HG02759 (cell line): ENCODE measurements around the gene RAD51B.
A peak's percentile ranks its signal among the peaks of the same experiment; 100 is the strongest.

ENCODE experiments used
- ATAC-seq: cut with Tn5 transposase; IDR thresholded peaks from one replicate; pipeline ENCODE4 v1.9.1; 2021; ENCODE audit warnings: mild to moderate bottlenecking, moderate library complexity; ENCODE audit not compliant: unreplicated experiment

The RAD51B gene

DNA sequence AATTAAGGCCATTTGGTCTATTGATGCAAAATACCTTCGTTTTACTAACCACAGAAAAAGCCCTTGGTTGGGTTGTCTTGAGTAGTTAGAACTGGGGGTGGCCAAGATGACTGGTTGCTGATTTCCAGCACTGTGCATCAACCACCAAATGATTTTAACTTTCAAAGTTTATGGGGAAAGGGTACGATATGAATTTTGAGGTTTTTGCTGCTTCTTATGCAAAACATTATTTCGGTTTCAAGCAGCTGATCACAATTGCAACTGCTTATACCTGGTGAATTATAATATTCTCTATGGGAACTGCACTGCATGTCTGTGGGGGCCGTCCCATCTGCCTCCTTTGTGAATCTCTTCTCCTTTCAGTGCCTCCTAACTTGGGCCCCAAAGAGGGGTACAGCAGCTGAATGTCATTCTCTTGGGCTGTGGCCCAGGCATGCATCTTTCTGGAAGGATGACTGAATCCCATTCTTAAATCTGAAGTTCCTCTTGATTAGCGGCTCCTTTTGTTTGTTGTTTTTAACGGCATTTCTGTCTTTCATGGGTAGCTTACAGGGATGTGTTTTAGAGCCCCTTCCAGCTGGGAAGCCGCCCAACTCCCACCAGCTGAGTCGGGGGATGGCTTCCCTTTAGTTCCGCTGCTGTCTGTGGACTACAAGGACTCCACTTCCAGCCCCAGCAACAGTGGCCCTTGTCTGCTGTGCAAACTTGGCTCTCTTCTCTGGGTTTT, 493.5 kb downstream of the RAD51B start:
- ATAC-seq: peak; percentile 89

DNA sequence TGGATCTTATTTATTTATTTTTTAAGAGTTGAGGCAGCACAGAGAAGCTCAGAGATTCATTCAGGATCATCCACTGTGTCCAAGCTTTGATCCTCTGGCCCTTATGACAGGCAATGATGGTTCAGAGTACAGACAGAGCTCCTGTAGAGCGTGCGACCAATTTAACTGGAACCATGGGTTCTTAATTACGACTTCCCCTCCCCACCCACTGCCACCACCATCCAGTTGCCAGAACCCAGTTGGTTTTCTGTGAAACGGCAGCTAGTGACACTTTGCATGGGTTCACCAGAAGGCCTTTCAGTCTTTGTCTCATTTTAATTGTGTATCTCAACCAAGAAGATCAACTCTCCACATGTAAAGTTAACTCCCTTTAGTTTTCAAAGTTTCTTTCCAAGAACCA, 495.1 kb downstream of the RAD51B start:
- ATAC-seq: no peak

DNA sequence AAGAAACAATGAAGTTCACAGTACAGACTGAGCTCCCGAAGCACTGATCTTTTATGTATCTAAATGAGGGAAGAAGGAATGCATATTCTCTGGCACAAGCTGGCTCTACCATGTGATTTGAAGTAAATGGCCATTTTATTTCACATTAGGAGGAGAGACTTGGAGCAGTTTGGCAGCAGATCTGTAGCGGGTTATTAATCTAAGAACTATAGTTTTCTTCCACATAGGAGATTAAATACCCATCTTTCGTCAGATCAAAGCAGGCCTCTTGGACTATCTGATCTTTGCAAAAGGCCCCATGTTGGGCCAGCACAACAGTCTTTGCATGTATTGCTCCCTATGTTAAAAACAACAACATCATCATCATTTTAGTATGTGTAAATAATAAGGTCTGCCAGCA, 495.5 kb downstream of the RAD51B start:
- ATAC-seq: no peak

DNA sequence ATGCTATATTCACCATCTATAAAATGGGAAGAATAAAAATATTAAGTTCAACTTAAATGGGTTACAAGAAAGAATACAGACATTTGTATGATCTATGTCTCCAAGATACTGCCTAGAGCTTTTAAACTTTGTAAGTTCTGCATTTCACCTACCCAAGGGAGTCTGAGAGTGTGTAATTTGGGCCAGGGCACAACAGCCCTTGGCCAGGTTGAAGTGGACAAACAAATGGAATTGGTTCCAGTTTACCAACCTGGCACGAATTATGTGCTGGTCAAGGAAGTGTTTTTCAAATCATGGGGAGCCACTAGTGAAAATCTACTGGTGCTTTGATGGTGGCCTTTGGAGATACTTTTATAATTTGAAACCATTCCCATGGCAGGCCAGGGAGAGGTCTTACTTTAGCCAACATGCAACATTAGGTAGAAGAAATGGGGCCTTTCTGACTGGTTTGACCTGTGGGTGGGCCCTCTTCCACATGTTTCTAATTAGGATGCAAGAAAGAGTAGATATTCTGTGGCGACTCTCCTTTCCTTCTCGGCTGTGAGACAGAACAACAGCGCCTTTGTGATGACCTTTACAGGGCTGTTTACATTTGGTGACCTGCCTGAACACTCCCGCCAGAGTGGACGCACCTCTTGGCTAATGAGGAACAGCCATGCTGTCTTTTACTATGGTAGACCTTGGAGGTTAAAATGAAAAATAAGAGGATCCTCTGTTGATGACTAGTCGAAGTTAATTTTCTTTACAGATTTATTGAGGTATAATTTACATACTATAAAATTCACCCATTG, 496.7 kb downstream of the RAD51B start:
- ATAC-seq: no peak

DNA sequence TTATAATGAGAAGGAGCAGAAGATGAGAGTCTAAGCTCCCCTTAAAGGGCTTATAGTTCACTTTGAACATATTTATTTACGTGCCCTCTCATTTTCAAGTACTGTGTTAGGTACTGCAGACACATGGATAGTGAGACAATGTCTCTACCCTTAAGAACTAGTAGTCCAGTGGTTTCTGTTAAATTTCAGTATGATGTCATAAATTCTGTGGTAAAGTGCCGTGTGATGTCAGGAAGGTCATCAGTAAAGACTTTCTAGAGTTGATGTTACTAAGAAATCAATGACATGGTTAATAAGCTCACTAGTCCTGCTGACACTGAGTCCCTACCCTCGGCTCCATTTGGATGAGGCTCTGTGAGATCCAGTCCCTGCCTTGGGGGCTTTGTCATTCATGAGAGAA, 497.7 kb downstream of the RAD51B start:
- no peak for ATAC-seq

DNA sequence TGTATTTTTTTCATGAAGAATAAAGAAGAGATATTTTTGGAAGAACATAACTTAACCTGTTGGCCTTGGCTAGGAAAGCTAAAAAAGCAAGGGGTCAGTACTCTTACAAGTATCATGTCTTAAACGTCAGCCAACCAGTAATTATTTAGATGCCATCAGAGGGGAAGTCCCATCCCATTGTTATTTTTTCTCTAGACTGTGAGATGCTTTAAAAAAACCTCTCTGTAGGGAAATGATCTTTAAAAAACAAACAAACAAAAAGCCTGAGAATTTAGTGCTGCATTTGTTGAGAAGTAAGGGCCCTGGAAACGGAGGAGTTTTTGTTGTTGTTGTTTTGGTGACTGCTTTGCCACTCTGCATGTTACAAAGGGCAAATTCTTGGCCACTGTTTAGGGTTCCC, 499.2 kb downstream of the RAD51B start:
- no peak for ATAC-seq

DNA sequence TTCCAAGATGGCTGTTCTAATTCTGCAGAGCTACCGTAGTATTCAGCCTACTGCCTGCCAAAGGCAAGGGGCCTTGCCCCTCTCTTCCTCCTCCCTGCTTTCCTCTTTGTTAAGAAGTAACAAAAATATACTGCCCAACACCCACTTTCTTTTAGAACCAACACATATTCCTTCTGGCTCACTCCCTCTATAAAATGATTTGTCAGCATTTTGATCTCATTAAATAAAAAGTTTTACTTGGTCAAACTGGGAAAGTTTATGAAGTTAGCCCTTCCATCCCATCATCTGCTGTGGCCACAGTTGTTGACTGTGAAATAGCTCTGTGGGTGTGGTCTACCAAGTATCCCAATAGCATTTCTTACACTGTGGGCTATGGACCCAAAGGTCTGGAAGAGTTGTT, 500.9 kb downstream of the RAD51B start:
- ATAC-seq: no peak

DNA sequence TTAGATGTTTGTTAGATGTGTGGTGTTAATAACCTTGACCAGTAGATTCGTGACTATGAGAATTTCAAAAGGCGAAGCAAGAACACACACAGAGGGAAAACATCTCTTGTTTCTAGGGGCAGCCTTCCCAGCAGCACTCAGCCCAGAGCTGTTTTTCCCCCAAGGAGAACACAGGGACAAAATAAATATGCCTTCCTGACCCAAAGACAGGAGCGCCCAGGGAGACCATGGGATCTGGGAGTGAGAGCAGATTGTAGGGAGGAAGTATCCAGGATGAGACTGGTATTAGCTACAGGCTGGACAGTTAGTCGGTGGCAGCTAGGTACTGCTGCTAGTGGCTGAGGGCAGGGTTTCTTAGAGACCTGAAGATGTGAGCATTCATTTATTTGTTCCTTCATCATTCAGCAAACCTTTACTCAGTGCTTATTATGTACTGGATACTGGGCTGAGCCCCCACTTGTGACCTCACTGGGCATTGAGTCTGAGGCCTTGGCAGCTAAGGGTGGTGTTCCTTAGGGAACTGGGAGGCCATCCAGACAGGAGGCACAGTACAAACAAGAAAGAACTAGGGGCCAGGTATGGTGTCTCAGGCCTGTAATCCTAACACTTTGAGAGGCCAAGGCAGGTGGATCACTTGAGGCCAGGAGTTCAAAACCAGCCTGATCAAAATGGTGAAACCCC, 503.5 kb downstream of the RAD51B start:
- no peak for ATAC-seq

DNA sequence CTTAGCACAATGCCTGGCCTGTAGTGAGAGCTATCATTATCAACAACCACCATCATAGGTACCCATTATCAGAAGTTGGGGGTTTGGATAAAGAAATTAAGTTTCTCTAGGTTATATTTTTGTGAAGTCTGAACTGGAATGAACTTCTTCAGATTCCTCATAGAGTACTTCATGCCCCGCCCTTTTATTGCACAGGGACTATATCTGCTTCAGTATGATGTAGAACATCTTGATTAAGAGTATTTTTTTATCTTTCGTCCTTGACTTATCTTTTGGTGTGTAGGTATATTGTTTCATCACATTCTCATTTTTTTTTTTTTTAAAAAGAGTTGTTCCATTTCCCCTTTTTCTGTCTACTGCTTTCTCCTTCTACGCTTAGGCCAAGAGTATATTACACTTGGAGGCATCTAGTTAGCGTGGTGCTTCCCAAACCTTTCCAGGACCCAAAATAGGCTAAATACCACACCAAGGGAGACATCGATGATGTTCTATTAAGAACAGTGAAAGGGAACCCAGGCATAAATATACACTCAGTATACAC, 505.8 kb downstream of the RAD51B start:
- no peak for ATAC-seq

DNA sequence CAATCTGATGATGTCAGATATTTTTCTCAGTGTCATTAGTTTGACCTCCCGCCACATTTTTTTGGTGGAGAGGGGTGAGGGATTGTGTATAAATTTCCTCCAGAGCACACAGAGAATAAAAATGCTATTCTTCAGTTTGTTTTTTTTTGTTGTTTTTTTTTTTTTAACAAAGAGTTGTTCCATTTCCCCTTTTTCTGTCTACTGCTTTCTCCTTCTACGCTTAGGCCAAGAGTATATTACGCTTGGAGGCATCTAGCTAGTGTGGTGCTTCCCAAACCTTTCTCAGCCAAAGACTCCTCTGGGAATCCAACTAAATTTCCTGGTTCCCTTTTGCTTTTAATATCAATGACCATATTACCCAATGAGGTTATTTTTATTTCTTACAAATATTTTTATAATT, 507.7 kb downstream of the RAD51B start:
- no peak for ATAC-seq

DNA sequence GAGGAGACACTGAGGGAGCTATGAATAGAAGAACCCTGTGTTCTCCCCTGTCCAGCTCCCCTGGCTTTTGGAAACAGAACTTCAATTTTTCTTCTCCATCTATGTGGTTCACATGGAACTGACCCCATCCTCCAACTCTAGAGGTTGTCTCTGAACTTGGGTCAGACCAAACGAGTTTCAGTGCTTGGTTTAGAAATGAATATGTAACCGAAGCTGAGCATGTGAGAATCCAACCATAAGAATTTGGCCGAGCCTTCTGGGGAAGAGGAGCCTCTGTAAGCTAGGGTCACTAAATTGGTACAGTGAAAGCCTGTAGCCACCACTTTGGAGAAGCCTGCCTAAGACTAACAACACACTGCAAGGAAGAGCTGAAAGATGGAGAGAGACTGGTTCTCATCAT, 508.9 kb downstream of the RAD51B start:
- peak; percentile 75 for ATAC-seq

DNA sequence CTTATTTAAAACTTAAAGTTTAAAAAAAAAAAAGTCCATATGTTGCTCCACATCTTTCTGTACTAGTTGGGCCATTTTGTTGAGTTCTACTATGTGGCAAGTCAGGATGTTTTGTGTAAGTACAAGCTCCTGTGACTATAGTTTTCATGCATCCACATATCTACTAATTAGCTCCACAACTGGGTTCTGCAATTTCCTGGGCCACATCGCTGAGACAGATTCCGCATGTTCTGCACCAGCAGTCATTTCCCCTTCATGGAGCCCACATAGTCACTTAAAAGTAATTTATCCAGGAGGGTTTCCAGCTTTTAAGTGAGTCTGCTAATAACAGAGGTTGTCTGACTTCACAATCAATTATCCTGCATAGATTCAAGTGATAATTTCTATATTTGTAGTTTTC, 511.8 kb downstream of the RAD51B start:
- ATAC-seq: no peak

DNA sequence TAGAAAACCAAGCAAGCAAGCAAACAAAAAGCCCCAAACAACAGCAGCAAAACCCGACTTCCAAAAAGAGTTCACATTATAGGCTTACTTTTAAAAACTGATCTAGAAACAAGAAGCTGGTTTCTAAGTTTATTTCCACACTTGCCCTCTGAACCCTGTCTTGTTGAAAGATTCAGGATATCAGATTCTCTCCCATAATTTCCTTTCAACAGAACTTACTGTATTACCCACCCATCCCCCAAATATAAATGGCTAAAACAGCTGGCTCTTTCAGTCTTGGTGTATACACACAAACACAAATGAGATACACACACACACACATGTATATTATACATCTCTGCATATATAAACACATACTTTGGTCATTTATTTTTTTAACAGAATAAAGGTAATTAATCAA, 512.4 kb downstream of the RAD51B start:
- ATAC-seq: no peak

DNA sequence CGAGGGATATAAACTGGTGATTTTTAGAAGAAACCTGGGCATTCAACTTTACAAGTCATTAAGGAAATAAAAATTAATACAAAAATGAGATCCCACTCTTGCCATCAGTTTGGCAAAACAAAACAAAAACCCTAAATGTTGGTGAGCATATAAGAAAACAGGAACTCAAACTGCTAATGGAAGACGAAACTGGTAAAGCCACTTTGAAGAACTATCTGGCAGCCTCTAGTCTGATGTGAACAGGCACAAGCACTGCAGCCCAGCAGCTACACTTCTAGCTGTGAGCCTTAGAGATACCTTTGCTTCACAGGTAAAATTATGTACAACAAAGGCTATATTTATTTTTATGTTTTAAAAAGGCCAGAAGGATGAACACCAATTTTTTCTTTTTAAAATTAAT, 513.7 kb downstream of the RAD51B start:
- ATAC-seq: no peak

DNA sequence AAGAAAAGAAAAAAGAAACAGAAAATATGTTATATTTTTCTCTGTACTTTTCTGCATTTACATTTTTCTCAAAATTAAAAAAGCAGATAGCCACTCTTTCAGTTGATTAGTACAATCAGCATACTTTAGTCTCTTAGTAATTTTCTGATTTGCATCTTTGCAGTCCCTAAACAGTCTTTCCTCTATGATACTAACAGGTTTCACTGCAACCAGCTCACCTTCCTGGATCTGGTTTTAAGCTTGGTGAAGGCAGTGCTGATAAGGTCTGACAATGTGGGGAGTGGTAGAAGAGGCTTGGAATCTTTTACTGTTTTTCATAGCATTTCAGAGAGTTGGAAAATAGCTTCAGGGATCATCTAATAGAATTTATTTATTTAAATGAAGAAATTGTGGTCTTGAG, 515.7 kb downstream of the RAD51B start:
- no peak for ATAC-seq

DNA sequence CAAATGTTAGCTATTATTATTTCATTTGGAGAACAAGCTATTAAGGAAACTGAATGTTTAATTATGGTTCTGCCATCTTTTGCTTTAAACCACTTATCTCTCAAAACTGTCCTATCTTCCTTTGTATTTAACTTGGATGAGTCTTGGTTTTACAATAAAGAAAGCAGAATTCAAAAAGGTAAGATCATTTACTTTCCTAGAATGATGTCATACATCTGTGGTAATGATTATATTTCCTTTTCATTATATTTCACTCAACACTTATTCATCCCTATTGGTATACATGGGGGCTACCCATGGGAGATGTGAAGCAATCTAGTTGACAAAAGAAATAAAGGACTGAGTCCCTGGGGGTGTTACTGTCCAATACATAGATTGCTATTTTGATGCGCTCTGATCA, 516.6 kb downstream of the RAD51B start:
- ATAC-seq: no peak

DNA sequence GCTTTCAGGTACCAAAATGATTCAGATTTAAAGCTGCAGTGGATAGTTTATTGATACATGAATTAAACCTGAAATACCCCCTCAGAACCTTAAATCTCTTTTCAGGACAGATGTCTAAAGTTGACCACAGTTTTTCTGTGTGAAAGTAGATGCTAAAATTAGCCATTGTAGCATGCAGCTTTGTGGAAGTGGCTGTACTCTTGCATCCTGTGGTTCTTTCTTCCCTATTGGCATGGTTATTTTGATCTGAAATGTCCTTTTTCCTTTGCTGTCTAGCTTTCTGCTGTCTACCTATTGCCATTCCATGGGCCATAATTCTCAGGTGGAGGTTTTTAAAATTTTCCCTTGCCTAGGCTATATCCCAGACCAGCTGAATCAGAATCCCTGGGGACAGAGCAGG, 517.7 kb downstream of the RAD51B start:
- no peak for ATAC-seq

DNA sequence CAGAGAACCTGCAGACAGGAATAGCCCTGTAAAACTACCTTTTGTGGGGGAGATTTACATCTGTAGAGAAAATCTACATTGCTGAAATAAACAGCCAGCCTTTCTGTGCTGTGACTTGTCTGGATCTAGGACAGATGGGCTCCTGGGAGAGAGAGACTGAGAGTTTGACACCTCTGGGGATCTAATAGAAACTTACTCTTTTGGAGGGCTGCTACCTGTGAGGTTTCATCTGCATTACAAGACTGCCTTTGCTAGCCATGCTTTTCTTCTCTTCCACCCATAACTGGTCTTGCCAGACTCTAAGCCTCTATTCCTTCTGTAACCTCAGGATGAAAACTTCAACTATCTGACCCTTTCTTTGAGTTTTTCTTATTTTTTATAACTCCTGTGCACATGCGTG, 520.7 kb downstream of the RAD51B start:
- no peak for ATAC-seq

DNA sequence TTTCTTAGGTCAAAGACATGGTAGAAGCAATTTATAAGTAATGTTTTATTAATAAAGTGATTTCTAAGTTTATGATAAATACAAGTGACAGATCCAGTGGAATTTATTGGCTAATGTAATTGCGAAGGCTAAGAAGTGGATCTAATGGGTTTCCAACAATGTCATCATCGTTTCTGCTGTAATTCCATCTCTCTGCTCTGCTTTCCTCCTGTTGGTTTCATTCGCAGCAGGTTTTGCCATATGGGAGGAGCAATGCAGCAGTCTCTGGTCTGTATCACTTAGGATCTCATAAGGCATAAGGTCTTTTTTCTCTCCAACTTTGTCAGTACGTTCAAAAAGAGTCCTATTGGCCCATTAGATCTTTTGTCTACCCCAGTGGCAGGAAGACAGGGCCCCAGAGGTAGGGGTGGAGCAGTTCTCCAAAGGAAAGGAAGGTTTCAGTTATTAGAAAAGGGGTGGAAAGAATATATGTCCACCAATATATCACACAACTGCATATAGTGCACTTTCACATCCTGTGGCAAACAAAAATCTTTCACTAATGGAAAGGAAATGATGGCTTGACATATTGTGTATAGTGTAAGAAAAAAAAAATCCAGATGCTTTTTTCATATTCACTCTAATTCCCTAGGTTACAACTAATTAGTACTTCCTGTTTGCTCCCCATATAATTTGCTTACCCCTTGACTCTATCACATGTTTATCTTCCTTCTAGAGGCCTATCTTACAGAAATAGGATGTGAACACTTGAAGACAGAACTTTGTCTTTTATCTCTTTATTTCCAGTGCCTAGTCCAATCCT, 522.0 kb downstream of the RAD51B start:
- ATAC-seq: no peak

DNA sequence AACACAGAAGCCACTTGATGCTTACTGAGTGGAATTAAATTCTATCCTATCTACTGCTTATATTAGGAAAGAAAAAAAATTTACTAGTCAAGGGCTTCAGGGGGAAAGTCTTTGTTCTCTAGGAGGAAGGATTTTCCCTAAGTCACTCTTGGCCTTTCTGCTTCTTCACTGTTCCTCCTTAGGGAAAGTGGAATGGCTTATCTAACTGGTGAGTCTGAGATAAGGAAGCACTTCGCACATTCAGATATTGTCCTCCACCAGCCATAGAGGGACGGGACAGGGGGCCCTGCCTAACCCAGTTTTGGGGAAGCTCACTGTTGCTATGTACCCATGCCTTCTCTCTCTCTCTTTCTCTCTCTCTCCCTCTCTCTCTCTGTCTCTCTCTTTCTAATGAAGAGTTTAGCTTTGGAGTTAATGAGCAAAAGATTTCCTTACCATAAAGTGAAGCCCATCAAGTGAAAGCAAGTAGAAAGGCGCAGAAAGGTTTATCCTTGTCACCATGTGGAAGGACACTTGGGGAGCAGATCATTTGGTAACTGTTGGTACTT, 522.7 kb downstream of the RAD51B start:
- ATAC-seq: no peak
